Activated T-cell treated with anti-CD3 and anti-CD28 coated beads for 24 hours (primary cell): ENCODE data around the gene ZNF221.

Source experiments
- DNase-seq: peaks from one replicate; pipeline ENCODE4 v3.0.0-alpha.2; 2020; ENCODE audit warnings: low read depth

The ZNF221 gene

DNA sequence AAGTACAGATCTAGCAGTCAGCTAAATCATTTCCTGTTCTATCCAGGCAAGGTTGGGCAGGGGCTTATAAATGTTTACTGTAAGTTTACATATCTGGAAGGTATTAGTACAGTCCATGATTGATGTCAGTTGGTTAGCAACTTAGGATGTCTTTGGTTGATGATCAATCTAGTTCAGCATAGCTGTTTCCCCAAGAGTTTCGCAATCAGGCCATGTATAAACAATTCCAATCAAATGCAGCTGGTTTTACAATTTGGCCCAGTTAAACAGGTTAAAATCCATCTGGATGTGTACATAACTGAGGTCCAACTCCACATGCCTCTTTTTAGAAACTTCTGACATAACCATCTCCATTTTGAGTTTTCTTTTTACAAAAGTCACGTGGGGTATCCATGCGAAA is 6.9 kb downstream of the ZNF221 start:
- no peak for DNase-seq

DNA sequence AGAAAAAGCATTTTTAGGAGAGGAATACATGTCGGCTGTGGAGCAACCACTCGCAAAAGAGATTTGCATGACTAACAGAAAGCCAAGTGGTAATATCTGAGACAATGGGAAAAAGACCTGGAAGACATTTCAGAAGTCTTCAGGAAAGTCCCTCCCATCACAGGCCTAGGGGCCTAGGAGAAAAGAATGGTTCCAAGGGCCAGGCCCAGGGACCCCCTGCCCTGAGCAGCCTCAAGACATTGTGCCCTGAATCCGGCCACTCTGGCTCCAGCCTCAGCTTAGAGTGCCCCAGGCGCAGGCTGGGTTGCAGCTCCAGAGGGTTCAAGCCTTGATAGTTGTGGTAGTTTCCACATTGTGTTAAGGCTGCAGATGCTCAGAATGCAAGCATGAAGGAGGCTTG is 9.4 kb downstream of the ZNF221 start:
- no peak for DNase-seq

DNA sequence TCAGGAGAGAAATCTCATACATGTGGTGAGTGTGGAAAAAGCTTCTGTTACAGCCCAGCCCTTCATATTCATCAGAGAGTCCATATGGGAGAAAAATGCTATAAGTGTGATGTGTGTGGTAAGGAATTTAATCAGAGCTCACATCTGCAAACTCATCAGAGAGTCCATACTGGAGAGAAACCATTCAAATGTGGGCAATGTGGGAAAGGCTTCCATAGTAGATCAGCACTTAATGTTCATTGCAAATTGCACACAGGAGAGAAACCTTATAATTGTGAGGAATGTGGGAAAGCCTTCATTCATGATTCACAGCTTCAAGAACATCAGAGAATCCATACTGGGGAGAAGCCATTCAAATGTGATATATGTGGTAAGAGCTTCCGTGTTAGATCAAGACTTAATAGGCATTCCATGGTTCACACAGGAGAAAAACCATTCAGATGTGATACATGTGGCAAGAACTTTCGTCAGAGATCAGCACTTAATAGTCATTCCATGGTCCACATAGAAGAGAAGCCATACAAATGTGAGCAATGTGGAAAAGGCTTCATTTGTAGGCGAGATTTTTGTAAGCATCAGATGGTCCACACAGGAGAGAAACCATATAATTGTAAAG is 15.2 kb downstream of the ZNF221 start:
- no peak for DNase-seq

DNA sequence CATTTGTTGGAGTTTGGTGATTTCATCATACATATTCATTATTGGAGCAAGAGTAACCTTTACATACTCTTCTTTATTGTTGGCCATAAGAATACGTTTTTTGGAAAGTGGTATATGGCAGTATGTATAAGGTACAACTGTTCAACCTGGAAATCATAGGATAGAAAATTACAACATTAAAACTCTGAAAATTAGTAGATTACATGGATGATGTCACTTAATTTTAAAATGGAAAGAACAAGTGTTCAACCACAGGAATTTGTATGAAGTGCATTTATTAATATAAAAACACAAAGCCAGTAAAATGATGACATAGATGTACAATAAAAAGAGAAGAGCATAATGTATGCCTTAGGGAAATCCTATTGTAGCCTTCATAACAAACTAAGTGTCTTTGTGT is 25.7 kb downstream of the ZNF221 start:
- no peak for DNase-seq

DNA sequence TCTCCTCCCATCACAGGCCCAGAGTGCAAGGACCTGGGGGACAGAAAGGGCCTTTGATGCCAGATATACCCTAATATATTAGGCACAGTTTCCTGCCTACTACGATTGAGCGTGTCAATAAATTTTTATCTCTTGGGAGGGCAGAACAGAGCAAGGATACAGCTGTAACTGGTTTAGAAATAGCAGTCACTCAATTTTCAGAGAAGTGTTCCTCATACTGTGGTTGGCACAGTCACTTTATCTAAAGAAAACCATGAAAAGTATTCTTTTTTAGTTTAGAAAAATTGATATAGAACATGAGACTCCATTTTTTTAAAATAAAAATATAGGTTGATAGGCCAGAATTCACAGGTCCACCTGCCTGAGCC is 32.5 kb downstream of the ZNF221 start:
- DNase-seq, result no peak

DNA sequence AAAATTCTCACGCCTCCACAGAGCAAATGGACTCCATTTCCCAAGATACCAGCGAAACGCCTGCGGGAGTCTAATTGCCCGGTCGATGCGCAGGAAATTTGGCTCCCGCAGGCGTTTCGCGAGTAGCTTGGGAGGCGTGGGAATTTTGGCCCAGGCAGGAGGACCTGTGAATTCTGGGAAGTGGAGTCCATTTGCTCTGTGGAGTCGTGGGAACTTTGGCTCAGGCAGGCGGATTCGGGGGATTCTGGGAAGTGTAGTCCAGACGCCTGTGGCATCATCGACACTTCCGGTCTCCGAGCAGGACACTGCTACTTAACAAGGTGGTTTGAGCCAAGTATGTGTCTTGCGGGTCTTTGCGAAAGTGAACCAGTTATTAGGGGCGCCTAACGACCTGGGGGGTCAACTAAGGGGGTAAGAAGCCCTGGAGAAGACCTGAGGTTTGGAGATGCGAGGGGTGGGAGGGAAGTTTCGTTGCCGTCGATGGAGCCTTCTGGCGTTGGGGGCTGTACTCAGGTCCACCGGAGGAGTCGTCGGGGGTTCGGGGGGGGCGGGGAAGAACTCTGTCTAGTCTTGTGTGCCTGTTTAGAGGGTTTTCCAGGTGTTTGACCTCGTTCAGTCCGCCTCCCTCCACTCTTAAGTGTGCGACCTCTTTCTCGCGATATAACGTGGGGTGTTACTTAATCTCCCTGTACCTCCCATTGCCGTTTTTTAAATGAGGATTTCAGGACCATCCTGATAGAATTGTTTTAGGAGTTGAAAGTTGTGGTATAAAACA is 33.1 kb downstream of the ZNF221 start, which contains the start of gene ZNF155:
TSS of gene ZNF155 (plus strand) at position 277 of the 775 bp plus-strand sequence. CDS start 4,356 bp downstream, outside the sequence.
- DNase-seq, result peak; percentile 67

DNA sequence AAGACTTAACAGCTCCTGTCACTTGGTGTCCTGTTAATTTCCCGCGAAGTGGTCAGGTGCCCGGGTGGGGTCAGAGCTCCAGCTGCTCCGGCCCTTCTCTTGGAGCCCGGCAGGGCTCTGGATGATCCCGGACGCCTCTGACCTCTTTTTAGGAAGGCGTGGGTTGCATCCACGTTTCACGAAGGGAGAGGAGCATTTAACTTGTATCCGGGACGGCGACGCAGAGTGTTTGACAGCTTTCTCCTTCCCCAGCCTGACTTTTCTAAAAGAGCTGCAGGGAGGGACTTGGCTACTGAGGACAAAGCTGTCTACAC is 33.6 kb downstream of the ZNF221 start:
- no peak for DNase-seq

DNA sequence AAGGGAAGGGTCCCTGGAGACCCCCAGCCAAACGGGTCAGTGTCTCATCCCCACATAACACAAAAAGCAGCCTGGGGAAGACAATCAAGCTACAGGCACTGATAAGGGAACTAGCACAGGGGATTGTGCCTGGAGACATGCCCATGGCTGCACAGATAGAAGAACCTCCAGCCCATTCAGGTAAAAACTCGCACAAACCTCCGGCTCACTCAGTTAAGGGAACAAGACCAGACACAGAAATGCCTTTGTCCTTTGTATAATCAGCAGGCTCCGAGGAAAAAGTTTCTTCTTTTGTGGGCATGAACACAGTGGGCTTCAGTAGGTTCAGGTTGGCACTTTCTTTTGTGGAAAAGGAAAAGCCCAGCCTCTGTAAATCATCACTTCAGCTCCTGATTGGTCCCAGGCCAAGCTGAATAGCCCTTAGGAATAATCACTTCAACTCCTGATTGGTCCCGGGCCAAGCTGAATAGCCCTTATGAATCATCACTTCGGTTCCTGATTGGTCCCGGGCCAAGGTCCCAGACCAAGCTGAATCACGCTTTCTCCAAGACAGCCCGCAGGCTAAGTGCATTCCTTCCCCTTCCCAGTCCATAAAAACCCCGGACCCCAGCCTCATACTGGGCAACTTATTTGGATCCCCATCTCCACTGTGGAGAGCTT is 46.7 kb downstream of the ZNF221 start:
- no peak for DNase-seq

DNA sequence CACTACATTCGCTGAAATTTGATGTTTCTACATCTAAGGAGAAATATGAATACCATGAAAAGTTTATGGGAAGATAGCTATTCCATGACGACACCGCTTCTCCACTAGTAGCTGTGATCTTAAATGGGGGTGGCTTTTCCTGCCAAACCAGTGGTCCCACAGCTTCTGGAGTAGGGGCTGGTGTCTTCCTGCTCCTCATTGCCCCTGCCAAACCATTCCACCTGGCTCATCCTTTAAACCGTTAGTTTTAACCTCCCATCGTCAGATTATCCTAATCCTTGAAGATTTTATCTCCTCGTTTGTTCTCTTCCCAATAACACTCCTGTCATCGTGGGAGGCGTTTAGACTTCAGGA is 51.2 kb downstream of the ZNF221 start:
- DNase-seq, result no peak

DNA sequence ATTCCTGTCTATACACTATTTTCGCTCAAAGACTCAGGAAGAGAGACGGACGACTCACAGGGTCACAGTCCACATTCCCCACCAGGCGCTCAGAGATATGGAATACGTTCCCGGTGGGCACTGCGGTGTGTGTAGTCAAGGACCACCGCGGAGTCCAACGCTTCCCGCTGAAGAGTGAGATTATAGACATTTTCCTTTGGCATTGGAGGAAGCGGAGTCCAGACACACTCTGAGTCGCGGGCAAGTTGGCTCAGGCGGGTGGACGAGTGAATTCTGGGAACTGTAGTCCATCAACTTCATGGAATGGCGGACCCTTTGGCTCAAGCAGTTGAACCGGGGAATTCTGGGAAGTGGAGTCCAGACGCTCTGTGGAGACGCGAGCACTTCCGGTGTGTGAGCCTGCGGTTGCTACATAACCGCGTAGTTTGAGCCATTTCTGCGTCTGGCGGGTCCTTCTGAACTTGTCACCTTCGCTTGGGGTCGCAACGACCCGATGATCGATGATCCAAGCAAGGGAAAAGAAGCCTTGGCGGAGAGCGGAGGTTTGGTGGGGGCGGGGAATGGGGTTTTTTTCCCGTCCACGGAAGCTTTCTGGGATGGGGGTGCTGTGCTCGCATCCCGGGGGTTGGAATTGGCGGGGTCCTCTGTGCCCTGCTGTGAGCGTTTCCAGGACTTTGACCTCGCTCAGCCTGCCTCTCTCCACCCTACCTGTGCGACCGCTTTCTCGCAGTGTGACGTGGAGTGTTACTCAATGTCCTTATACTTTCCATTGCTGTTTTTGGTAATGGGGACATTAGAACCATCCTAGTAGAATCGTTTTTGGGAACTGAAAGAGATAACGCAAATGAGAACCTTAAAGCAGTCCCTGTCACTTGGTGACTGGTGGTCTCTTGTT is 51.8 kb downstream of the ZNF221 start, which contains the start of gene ZNF230:
TSS of gene ZNF230 (plus strand) at position 392 of the 895 bp plus-strand sequence. CDS start 4,122 bp downstream, outside the sequence.
- peak; percentile 80 for DNase-seq

DNA sequence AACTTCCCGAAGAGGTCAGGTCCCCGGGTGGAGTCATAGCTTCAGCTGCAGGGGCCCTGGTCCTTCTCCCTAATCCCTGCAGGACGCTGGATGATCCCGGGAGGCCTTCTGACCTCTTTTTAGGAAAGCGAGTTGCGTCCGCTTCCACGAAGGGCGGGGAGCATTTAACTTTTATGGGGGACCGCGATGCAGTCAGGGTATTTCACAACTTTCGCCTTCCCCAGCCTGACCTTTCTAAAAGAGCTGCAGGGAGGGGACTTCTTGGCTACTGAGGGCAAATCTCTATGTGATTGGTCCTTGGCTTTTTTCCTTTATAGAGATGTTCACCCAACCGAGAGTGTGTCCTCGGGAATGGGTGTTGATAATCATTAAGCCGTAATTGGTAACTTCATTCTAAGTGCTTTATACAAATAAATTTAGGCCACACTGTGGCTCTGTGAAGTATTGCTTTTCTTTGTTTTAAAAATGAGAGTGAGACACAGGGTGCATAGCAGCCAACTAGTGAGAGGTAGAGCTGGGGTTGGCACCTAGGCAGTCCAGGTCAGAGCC is 52.5 kb downstream of the ZNF221 start:
- DNase-seq, result no peak

DNA sequence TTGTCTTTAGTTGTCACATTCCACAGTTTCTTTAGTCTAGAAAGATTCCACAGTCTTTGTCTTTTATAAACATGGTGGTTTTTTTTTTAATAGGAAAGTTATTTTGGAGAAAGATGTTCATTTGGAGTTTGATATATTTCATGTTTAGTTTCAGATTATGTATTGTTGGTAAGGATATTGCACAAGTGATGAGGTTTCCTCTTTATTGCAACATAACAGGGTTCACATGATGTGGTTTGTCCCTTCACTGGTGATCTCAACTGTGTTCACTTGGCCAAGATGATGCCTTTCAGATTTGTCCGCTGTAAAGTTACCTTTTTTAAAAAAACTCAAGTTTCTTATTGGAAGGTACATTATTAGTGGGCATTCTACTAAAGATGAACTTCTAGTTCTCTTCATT is 54.9 kb downstream of the ZNF221 start:
- no peak for DNase-seq

DNA sequence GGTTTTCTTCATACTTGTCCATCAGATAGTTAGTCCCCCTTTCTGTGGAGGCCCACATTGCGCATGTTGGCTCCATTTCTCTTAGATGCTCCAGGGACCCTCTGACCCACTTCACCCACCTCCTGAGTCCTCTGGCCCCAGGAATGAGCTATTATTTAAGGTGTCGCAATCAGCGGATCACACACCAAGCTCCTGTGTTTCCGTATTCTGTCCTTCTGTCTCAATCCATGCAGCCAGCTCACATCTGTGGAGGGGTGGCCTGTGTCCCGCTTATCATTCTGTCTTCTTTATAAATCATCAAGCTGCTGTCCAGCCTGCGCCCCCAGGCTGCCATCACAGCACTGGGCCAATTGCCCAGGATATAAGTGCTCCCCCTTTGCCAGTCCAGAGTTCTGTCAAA is 56.4 kb downstream of the ZNF221 start:
- DNase-seq, result no peak

DNA sequence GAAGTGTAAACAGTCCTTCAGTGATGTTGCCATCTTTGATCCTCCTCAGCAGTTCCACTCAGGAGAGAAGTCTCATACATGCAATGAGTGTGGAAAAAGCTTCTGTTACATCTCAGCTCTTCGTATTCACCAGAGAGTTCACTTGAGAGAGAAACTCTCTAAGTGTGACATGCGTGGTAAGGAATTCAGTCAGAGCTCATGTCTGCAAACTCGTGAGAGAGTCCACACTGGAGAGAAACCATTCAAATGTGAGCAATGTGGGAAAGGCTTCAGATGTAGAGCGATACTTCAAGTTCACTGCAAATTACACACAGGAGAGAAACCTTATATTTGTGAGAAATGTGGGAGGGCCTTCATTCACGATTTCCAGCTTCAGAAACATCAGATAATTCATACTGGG is 59.4 kb downstream of the ZNF221 start:
- no peak for DNase-seq
